ENCODE data around the gene TRIO.

- TF ChIP-seq POLR2AphosphoS5 (IDR thresholded peaks at IDR 0.05; ENCODE audit: insufficient read depth, low read depth, low read length): no peak
- no peak for TF ChIP-seq MAX (IDR thresholded peaks at IDR 0.05; ENCODE audit: insufficient read depth, insufficient read length)
- no peak for TF ChIP-seq POLR2A (IDR thresholded peaks at IDR 0.05; ENCODE audit: low read depth, low read length)
- no peak for TF ChIP-seq CTCF (IDR thresholded peaks at IDR 0.05; ENCODE audit: extremely low read depth in 1 of 2, insufficient read depth in 1 of 2, low read depth in 1 of 2, low read length in 2 of 2)
- no peak for TF ChIP-seq MYC (IDR thresholded peaks at IDR 0.05; ENCODE audit: low read depth, low read length)
These were observed 338.2 kb downstream of the TRIO start for GRCh38 chr5:14481349-14481748.
